SH-SY5Y (cell line): ENCODE measurements around the gene NOD1.

Experiments used
- GATA2 ChIP-seq: IDR thresholded peaks from 2 replicates; pipeline ENCODE4 v1.6.1; 2011; ENCODE audit warnings: mild to moderate bottlenecking, low read depth, low read length
- GATA3 ChIP-seq: IDR thresholded peaks from 2 replicates; pipeline ENCODE4 v1.6.1; 2011; ENCODE audit warnings: low read depth, mild to moderate bottlenecking, low read length, moderate library complexity

- TF ChIP-seq GATA2 (no peak), GATA3 (no peak)
Observed at GRCh38 chr7:30502470-30503251, 24.1 kb upstream of the NOD1 start.
